Esophagus squamous epithelium (tissue), 4 donors: Measurements from ENCODE around the gene TSC1.

Experiments
- POLR2A ChIP-seq, 4 donors: fragments of 450-650 bp; IDR thresholded peaks; one replicate each; pipeline ENCODE4 v1.6.1; 2017; ENCODE audit warnings: antibody characterized with exemption in 4 of 4, mild to moderate bottlenecking in 4 of 4, moderate library complexity in 3 of 4
- TF ChIP-seq, protein P1 (sequence below), 6 experiments: fragments of 450-650 bp in 4 of 6; fragments of 200-600 bp in 2 of 6; sonication (generic) in 2 of 6; IDR thresholded peaks; one replicate each; pipeline ENCODE4 v1.5.1; 2016 to 2019; ENCODE audit warnings: antibody characterized with exemption in 6 of 6, mild to moderate bottlenecking in 4 of 6, moderate library complexity in 4 of 6

- TF ChIP-seq, protein P1, sequence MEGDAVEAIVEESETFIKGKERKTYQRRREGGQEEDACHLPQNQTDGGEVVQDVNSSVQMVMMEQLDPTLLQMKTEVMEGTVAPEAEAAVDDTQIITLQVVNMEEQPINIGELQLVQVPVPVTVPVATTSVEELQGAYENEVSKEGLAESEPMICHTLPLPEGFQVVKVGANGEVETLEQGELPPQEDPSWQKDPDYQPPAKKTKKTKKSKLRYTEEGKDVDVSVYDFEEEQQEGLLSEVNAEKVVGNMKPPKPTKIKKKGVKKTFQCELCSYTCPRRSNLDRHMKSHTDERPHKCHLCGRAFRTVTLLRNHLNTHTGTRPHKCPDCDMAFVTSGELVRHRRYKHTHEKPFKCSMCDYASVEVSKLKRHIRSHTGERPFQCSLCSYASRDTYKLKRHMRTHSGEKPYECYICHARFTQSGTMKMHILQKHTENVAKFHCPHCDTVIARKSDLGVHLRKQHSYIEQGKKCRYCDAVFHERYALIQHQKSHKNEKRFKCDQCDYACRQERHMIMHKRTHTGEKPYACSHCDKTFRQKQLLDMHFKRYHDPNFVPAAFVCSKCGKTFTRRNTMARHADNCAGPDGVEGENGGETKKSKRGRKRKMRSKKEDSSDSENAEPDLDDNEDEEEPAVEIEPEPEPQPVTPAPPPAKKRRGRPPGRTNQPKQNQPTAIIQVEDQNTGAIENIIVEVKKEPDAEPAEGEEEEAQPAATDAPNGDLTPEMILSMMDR (IDR thresholded peaks at IDR 0.05) = no peak
- TF ChIP-seq POLR2A (IDR thresholded peaks at IDR 0.05) = no peak
These were observed 85.7 kb downstream of the TSC1 start for GRCh38 chr9:132858751-132859150.
